NCI-H446 (cell line): ENCODE data around the gene KCNT2.
"Not testable (repeated sequence)": the region's sequence is repeated elsewhere in the genome, so short reads cannot be mapped to it uniquely, and the experiment has no call there.

Source experiments
- DNase-seq, 2 experiments: peaks; one replicate each; lab custom pipeline; 2025; lab: John Stamatoyannopoulos, UW

The KCNT2 gene

DNA sequence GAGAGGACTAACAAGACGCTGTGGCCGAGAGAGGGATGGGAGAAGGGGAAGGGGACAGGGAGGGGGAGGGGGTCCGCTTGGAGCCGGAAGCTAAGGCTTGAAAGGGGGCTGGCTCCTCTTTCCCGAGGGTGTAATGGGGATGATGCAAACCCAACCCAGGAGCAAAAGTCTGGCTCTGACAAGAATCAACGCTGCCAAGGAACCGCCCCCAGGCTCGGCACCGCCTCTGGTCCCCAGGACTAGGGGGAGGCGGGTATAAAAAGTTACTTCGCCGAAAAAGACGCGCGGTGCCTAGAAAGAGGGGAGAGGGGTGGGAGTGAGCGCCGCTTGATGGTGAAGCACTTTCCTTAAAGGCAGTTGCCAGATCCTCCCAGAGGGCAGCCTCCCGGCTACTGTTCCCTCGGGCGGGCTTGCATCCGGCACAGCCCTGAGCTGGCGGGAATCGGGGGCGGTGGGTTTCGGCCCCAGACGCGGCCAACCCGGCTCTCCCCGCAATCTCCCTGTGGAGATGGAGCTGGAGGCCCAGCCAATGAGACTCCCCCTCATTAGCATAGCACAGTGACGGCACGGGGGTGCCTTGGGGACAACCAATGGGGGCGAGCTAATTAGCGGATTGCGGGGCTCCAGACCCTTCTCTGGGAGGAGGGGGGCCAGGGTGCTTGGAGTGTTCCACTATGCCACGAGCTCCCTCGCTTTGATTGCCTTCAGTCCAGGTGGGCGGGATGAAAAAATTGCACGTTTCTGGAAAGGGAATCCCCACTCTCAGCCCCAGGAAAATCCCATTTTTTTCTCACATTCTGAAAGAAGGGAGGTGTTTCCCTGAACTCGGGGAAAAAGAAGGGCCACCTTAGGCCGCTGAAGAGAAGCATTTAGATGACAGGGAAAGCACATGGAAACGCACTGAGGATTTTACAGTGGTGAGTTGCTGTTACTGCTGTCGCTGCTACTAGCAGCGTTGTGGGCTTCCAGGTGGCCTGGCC, at the start of gene KCNT2:
Gene KCNT2 (minus strand): TSS at position 51 of the 980 bp plus-strand sequence. CDS start 131 bp downstream, outside the sequence.
- peak; percentile 6 to 41 for DNase-seq

DNA sequence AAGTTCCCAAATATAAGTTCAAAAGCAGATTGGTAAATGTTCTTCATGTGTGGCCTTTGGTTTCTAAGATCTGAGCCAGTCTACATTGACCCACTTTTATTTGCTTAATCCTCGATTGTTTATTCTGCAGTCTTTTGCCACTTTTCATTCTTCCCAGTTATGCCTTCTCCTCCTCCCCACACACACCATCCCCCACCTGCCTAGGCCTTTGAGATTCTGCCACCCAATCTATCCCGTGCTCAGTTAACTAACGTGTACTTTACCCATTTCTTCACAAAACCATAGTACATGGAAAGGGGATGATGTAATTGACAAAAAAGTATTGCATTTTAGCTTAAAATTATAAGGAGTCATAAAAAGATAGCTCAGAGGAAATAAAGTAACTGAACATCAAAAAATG, 47.3 kb upstream of the KCNT2 start:
- no peak for DNase-seq

DNA sequence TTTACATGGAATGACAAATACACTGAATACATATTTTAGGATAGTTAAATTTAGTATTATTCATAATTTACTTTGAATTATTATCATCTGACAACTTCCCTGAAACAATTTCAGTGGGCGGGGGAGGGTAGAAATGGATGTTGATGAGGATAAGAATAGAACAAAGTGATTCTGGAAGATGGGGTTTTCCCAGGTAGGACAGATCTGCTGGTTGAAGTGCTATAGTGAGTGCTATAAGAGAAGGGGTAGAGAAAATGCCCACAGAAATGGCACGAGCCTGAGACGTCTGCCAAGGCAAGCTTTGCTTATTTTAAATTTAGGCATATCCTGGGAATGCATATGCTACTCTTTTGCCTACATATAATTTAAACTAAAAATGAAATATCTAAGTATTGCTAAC, 46.8 kb upstream of the KCNT2 start:
- DNase-seq = no peak

DNA sequence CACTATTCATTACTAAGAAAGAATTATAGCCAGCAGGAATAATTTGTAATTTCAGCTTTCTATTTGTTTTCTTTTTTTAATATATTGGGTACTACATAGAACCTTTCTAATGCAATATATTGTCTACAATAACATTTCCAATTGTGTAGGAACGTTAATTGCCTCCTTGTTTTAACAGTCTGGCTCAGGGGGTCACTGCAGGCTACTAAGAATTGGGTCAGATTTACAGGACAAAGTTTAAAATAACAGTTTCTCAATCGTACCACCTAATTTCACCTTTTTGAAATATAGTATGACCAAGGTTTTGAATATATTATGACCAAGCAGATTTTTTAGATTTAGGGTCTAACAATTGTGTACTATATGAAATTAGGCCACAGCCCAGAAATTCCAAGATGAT, 46.0 kb upstream of the KCNT2 start:
- DNase-seq = no peak

DNA sequence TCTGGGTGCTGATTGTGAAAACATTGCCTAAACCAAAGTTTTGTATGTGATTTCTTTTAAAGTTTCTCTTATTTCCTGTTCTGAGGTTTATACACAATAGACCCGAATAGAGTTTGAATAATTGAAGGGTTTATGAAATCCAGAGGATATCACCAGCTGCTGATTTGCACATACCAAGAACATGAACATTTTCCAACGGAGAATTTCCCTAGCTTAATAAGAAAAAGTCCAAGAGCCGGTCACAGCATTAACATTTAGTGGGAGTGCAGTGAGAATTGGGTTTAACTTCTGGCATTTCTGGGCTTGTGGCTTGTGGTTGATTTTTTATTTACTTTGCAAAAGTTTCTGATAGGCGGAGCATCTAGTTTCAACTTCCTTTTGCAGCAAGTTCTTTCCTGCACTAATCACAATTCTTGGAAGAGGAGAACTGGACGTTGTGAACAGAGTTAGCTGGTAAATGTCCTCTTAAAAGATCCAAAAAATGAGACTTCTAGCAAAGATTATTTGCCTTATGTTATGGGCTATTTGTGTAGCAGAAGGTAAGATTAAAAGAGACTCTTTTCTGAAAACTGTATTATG, 43.5 kb upstream of the KCNT2 start, which contains the start of gene CFH:
Gene CFH (plus strand): TSS at position 407 of the 579 bp plus-strand sequence. CDS start 75 bp downstream, at position 482.
- no peak for DNase-seq

DNA sequence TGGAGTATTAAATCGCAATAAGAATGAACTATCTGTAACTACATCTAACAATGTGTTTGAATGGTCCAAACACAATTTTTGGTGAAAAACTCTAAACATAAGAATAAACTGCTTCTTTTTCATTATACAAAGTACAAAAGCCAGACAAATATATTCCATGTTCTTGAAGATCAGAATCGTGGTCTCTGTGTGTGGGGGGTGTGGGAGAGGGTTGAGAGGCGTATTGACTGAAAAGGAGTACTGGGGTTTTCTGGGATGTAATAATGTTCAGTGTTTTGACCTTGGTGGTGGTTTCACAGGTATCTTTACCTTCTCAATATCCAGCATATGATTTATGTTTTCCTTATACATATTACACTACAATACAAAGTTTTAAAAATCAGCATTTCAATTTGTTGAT, 42.8 kb upstream of the KCNT2 start:
- no peak for DNase-seq

DNA sequence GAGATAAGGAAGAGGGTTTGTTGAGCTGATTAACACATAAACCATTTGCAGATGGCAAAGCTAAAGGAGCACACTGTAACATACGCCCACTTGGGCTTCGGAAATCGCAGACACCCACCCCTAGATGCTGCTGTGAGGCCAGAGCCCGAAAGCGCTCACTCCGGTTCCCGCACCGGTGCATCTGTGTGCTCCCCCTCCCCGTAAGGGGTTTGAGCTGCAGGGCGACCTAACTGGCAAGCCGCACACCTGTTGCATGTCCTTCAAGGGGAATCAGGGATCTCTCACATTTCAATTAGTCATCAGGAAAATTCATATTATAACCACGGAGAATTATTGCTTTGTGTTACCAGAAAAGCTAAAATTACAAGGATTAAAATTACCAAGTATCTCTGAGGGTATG, 42.2 kb upstream of the KCNT2 start:
- DNase-seq = no peak

DNA sequence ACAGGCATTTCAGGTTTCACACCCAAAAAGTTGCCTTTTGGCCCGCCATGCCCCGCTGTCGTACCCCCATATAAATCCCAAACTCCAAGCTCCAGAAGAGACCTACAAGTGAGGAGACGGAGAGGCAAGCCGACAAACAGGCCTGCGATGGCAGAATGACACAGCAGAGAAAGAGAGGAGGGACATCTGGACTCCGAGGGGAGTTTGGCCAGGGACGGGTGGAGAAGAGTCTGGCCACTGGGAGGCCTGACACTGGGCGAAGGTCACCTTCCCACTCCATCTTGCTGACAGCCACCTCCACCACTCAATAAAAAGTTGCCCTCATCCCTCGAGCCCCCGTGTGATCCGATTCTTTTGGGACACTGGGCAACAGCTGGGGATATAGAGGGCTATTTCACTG, 41.8 kb upstream of the KCNT2 start:
- DNase-seq = no peak

- DNase-seq = no peak
Observed at GRCh38 chr1:196640976-196641375, 32.7 kb upstream of the KCNT2 start.

- not testable (repeated sequence) for DNase-seq
Observed at GRCh38 chr1:196639291-196639690, 31.1 kb upstream of the KCNT2 start.

GRCh38 chr1:196638466-196638865, 30.2 kb upstream of the KCNT2 start:
- DNase-seq = no peak

- no peak for DNase-seq
Observed at GRCh38 chr1:196637606-196638005, 29.4 kb upstream of the KCNT2 start.

- DNase-seq = no peak
Observed at GRCh38 chr1:196628838-196629237, 20.6 kb upstream of the KCNT2 start.

GRCh38 chr1:196623079-196623478, 14.8 kb upstream of the KCNT2 start:
- no peak for DNase-seq

DNA sequence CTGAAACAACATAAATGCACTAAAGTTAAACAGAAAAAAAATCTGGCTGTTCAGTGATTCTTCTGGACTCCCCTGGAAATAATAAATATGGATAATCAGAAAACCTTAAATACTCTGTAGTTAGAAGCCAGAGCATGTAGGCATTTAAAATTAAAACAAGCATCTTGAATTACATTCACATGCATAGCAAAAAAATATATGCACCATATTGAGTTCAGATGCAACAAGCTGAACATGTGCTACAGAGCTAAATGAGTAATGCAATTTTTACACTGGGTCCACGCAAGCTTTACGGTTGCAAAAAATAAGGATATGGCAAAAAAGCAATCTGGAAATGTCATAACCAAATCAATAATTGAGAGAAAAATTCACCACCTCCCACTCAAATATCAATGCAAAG, 11.5 kb upstream of the KCNT2 start:
- DNase-seq = no peak

DNA sequence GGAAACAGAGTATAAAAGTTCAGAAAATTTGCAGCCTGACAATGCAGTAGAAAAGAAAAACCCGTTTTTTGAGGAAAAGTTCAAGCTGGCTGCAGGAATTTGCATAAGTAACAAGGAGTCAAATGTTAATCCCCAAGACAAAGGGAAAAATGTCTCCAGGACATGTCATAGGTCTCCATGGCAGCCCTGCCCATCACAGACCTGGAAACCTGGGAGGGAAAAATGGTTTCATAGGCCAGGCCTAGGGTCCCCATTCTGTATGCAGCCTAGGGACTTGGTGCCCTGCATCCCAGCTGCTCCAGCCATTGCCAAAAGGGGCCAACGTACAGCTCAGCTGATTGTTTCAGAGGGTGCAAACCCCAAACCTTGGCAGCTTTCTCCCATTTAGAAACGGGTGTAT, 3.6 kb upstream of the KCNT2 start:
- DNase-seq = no peak

DNA sequence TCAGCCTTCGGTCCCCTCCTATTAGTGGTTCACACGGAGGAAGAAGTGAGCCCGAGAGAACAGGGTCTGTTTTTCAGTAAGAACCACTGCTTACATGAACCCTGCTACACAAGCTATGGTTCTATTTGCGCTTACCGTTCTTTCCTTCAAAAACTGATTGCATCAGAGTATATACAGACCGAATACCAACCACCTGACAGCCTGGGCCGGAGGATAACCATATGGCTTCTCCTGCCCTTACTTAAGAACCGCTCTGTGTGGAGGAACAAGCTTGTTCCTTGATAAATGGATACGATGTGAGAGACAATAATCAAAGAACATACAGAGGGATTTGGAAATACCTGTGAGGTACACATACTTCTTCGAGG, 1.1 kb upstream of the KCNT2 start:
- no peak for DNase-seq

GRCh38 chr1:196607981-196608380, 259 bp downstream of the KCNT2 start:
- DNase-seq = no peak

GRCh38 chr1:196603651-196604050, 4.6 kb downstream of the KCNT2 start:
- no peak for DNase-seq

DNA sequence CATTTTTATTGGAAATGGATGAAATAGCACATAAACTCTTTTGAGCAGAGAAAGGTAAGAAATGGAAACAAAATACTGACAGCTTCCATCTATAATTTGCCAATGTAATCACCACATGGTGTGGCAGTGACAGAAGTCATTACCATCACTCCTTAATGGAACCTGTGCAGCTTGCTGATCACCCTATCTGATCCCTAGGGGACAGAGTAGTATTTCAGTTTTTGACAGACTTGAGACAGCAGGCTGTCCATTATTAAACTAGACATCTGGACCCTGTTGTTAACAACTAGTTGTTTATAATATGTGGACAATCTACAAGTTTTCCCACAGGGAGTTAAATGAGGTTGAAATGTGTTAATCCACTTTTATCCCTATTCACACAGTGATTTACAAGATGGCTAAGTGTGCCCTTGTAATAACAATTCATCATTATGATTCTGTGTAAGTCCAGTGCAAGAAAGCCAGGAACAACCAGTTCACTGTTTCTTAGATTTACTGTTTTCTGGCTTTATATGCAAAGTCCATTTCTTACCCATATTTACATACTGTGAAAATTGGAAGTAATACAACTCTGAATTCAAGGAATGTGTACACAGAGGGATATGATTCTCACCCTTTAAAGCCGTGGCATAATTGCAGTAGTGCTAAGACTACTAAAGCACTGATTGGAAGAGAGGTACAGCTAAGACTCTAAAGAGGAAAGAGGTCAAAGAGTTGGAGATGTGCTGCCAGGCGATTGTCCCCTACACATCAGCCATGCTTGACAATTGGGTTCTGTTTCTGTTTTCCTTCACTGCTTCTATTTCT, 9.1 kb downstream of the KCNT2 start:
- no peak for DNase-seq

- DNase-seq = no peak
Observed at GRCh38 chr1:196594700-196595099, 13.5 kb downstream of the KCNT2 start.

DNA sequence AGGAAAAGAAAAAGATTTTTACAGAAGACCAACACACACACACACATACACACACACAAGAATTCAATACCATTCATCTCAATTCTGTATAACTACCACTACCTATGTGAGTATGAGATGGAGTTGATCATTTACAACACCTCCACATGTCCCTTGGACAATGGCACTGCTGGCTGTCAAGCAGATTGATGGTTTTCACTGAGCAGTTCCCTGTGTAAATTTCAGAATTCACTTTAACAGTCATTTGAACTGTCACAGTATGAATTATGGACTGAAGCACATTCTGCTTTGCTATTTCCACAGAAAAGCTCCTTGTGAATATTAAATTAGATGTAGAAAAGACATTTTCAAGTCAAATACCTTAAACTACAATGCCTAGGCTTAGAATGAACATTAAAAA, 14.3 kb downstream of the KCNT2 start:
- DNase-seq = peak in 1 of 2 experiments; percentile 9

- no peak for DNase-seq
Observed at GRCh38 chr1:196590959-196591358, 17.3 kb downstream of the KCNT2 start.
